HG03354 (cell line): Measurements from ENCODE around the gene SULF2.

Experiments
- ATAC-seq: cut with Tn5 transposase; IDR thresholded peaks from one replicate; pipeline ENCODE4 v1.9.1; 2021; ENCODE audit warnings: mild to moderate bottlenecking; ENCODE audit not compliant: unreplicated experiment, poor library complexity, severe bottlenecking

The SULF2 gene

DNA sequence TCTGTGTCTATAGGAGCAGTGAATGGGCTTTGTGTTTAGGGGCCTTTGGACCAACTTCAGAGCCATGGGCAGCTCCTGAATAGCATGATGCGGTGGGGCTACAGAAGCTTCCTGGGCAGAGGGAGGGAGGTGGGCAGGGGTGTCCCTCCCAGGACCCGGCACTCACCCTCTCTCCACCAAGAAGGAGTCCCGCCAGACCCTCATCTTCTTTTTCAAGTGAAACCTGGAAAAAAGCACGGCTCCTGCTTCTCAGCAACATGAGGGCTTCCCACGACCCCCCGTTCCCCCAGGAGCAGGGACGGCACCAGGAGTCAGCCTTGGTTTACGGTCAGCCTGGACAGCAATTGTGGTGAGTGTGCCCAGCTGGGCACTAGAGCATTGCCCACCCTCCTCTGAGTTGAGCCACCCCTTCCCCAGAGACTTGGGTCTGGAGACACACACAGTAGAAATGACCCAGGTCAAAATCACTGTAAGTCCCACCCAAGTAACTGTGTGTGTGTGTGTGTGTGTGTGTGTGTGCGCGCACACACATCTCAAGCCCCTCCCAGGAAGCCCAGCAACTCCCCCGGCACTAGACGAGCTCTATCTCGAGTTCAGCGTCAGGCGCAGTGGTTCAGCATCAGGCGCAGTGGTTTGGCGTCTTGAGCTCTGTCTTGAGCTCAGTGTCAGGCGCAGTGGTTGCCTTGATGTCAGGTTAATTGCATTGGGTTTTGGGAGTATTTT lies 108.2 kb downstream of the SULF2 start:
- ATAC-seq, result no peak

DNA sequence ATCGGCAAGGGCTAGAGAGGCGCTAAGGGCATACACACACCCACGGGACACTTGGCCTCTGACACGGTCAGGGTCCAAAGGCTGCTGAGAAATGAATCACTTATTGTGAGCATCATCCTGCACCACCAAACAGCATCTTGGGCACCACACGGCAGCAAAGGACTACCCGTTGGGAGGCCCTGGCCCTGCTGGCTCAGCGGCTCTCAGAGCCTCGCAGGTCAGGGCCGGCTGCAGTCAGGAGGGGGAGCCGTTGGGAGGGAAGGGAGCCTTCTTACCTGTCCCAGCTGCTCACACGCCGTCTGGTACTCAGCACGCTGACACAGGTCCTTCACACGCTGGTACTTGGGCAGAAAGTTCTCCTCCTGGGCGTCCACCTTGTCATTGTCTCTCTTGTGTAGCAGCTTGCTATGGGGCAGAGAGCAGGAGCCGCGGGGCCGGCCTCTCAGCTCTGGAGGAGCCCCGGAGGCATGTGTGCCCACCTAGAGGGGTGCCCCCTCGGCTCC lies 109.0 kb downstream of the SULF2 start:
- ATAC-seq, result no peak

DNA sequence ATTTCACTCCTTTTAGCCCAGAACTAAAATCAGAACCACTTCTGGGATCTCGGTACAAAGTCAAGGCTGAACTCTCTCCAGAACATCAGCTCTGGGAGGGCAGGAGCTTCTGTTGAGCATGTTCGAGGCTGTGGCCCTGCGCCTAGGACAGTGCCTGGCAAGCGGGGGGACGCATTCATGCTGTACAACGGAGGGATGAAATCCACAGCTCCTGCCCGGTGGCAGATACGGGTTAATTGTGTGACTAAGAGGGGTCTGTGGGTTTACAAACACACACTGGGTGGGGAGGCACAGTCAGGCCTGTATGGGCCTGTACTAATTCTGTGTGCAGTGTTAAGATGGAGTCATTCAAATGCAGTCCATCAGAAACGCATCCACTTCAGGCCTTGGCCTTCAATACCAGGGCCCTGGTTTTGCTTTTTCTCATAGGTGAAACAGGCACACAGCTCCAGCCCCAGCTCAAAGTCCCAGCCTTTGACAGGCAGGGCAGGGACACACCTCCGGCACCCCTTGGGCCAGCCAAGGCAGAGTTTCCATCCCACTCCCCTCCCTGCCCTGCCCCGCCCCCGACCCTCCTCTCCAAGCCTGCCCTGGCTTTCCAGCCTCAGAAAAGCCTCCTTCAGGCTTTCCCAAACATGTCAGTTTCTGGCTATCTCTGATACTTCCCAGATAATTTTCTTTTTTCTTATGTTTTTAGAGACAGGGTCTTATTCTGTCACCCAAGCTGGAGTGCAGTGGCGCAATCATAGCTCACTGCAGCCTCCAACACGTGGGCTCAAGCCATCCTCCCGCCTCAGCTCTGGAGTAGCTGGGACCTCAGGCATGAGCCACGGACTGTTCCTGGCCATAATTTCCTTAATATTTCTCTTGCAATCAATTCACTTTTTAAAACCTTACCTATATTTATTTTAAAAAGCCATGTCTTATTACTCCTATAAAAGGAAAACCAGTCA lies 109.8 kb downstream of the SULF2 start:
- ATAC-seq, result no peak

DNA sequence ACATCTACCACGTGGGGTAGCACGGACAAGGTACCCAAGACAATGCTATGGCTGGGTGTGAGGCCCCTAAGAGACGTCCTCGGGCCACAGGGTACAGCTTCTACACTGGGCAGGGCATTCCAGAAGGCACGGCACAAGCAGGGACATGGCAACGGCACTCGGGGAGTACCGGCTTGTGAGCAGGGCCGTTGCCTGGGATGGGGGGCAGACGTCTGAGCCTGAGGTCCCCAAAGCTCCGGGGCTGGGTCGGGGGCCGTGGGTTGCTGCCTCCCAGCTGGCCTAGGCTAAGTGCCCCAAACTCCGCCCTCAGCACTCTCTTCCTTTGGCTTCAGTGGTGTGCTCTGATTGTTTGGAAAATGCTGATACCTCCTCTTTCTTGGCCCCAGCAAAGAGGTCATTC lies 110.6 kb downstream of the SULF2 start:
- no peak for ATAC-seq

DNA sequence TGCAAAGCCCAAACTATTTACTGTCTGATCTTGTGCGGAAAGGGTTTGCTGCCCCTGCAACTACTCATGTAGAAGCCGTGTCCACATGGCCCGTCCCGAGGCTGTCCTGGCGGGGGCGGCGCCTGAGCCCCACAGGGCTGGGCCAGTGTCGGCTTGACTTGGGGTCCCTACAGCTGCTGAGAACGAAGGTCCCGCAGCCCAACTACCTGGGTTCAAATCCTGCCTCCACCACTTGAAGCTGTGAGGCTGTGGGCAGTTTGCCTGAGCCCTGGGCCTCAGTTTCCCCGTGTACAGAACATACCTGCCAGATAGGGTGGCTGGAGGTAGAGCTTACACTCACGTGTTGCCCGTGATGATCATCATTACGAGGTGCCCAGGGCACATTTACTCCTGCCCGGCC lies 111.1 kb downstream of the SULF2 start:
- ATAC-seq, result no peak

DNA sequence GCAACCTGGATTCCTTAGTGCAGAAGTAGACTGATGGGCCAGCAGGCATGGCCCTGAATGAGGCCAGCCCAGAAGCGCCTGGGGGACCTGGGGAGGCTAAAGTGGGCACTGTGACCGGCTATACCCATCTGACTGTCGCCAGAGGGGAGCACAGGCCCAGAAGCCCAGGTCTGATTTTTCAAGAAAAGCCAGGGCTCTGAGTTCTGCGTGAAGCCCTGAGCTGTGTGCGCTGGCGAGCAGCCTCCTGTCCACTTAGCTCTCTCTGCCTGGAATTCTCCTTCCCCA lies 111.7 kb downstream of the SULF2 start:
- no peak for ATAC-seq

DNA sequence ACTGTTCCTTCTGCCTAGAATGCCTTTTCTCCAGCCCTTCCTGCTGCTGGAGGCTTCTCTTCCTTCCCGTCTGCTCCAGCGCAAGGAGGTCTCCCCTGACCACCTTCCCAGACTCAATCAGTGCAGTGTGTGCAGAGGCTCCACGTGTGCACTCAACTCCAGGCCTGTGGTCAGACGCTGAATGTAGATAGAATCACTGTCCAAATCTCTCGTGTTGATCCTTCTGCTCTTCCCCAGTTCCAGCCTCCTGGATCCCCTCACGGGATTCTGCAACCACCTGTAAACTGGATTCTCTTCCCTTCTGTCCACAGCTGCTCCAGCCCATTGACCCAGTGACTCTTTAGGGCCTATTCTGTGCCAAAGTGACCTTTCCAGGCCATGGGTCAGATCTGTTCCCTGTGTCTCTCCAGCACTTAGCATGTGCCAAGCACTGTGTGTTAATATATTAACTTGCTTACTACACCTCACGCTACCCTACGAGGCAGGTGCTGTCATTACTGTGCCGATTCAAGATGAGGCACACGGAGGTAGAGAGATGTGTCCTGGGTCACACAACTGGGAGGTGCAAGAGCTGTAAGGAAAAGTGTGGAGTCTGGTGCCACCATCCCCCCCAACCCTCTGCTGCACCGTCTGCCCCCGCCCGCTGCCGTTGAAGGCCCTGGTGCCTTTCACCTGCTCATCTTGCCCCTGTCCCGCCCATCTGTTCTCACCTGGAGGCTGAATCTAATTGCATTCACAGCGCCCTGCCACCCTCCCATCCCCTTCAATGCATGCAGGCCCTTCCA lies 112.2 kb downstream of the SULF2 start:
- no peak for ATAC-seq

DNA sequence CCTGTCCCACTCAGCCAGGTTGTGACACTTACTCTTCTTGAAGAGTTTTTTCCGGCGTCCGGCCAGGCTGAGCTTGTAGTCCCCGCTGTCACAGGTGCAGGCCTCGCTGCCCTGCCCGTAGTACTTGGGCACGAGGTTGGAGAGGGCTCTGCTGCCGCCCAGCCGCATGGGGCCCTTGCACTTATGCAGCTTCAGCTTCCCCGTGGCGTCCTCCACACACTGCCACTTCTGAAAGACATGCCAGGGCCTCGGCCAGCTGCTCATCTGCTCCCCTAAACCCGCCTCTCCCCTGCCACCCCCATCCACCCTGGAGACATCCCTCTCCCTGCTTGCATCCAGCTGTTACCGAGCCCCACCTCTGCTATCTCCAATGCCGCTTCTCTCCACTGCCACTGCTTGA lies 113.1 kb downstream of the SULF2 start:
- ATAC-seq, result no peak

DNA sequence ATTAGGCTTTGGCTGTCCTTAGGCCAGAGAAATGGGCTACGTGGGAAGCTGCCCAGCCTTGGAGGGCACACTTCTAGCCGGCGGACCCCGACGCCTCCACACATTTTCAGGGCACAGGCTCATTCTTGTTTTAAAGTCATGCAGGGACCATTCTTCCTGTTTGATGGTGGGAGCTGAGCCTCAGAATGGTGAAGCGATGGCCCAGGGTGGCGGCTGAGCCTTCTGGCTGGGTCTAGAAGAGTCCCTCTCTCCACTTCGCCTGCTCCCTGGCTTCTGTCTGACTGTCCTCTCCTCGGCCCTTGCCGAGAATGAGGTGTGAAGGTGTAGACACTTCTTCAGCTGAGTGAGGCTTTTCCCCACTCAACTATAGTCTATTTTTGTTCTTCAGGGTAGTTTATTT lies 114.4 kb downstream of the SULF2 start:
- no peak for ATAC-seq

DNA sequence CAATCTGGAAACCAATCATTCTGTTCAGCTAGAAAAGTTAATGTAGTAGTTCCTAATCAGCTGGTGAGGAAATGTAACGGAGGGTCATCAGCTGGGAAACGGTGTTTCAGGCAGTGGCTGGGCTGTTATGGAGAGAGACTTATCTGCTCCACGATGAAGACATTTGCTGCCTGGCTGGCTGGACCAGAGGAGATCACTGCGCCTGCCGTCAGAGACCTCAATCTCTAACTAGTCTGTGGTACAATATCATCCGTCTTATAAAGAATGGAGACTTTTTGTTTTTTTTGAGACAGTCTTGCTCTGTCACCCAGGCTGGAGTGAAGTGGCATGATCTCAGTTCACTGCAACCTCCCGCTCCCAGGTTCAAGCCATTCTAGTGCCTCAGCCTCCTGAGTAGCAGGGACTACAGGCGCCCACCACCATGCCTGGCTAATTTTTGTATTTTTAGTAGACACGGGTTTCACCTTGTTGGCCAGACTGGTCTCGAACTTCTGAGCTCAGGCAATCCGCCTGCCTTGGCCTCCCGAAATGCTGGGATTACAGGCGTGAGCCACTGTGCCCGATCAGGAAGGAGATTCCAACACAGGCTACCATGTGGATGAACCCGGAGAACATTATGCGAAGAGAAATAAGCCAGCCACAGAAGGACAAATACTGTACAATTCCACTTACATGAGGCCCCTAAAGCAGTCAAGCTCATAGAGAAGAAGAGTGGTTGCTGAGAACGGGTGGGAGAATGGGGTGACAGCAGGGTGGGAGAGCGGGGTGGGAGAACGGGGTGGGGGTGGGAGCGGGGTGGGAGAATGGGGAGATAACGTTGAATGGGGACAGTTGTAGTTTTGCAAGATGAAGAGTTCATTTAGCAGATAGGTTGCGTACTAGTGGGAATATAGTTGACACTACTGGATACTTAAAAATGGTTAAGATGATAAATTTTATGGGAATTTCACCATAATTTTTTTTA lies 115.1 kb downstream of the SULF2 start:
- no peak for ATAC-seq

DNA sequence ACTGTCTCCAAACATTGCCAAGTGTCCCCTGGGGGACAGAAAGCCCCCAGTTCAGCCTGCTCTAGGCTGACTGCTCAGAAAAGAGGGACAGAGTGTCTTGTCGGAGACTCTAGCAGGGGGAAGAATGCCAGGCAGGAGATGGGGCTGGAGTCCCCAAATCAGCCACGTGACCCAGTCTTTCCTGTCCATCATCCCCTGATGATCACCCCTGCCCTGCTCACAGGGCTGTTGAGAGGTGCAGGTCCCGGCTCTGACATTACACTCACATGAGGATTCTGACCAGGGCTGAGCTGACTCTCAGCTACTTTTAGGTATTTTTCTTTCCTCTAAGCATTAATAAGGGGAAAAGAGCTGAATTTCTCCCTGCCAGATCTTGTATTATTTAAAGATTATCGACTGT lies 115.8 kb downstream of the SULF2 start:
- no peak for ATAC-seq

DNA sequence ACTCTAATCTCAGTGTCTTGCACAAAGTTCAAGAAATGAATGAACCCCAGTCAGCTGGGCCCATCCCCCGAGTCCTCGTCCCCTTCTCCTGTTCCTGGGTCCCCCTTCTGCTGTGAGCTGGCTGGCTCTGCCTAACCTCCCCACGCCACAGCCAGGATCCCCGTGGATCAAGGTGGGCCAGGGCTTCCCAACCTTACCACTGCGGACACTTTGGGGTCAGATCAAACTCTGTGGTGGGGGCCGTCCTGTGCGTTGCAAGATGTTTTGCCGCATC lies 116.2 kb downstream of the SULF2 start:
- ATAC-seq, result no peak

DNA sequence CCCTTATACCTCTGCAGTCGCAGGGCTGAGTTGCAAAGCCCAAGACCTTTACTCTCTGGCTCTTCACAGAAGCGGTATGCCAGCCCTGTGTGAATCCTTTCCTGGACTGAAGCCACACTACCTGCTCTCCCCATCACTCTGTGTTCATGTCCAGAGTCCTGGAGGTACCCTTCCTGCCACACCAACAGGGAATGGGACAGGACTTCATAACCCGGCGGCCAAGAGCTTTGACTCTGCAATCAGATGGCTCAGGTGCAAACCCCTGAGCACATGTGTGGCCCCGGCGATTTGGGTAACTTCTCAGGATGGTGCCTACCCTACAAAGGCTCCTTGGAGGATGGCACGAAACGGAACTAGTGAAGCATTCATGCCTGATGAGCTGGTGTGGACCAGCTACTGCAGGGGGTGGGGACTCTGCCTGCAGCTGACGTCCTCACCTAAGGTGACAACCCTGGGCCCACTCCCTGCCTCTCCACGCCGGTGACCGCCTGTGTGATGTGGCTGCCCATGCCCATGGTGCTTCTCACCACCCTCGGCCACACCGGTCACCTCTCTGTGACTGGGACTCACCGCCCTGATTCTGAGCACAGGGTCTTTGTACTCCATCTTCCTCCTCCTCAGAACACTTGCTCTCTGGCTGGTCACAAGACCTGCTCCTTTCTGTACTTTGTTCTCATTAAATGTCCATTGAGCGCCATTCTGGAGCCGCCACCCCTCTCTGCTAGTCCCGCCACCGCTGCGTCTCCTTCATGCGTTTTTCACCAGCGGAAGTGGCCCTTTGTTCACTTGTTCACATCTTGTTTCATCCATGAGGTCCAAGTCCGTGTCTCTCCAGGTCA lies 116.7 kb downstream of the SULF2 start:
- ATAC-seq, result no peak

DNA sequence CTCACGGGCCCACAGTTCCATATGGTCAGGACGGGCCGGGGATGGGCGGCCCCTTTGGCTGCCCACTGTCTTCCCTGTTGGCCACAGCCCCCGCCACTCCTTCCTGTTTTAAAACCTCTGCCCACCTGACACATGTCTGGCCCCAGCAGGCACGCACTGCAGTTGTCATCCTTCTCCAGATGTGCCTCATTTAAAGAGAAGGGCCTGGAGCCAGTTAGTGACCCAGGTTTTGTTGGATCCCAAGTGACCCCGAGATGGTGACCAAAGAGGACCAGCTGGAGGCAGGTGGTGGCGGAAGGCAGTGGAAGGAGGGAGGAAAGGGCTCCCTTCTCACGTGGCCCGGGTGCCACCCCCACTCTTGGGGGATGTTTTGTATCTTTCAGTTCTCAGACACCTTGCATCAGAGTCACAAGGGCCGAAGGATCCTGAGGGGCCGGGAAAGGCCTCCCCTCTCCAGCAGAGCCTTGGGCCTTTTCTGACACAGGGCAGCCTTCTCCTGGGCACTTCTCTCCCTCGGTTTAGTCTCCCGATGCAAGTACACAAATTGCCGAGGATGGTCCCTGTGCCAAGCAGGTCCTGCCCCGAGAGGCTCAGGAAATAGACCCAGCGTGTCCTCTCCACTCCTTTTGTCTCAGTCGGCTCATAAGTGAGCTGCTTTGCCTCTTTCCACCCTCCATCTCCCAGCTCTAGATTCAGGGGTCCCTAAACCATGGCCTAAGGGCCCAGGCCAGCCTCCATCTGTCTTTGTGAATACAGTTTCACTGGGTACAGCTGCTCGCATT lies 117.6 kb downstream of the SULF2 start:
- no peak for ATAC-seq

DNA sequence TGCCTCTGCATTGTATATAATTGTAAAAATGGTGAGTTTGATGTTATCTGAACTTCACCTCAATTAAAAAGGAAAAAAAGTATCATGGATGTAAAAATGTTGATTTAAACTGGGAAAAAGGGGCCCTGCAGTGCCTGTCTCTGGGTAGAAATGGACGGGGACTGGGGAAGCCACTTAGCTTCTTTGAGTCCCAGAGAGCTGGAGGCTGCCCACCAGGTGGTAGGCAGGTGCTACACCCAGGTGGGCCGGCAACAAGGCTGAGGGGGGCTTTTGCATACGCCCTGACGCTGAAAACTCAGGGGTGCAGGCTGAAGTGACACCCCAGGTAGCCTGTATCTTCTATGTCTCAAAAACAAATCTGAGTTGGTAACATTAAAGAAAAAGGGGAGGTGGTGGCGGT lies 118.2 kb downstream of the SULF2 start:
- no peak for ATAC-seq

DNA sequence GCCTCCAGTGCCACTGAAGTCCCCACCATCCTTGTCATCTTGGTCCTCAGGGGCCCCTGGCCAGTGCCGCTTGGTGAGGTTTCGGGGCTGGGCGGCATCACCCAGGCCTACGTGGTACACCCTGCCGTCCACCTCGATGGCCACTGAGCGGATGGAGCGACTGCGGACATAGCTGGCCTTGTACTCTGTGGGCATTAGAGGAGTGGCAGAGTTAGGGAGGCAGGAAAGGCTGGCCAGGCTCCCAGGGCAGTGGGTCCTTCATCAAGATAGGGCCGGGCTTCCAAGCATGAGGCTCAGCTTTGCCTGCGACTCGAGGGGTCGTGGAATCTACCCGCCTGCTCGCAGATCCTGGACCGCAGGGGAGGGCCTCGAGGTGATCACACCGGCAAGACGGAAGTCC lies 119.0 kb downstream of the SULF2 start:
- ATAC-seq, result no peak

DNA sequence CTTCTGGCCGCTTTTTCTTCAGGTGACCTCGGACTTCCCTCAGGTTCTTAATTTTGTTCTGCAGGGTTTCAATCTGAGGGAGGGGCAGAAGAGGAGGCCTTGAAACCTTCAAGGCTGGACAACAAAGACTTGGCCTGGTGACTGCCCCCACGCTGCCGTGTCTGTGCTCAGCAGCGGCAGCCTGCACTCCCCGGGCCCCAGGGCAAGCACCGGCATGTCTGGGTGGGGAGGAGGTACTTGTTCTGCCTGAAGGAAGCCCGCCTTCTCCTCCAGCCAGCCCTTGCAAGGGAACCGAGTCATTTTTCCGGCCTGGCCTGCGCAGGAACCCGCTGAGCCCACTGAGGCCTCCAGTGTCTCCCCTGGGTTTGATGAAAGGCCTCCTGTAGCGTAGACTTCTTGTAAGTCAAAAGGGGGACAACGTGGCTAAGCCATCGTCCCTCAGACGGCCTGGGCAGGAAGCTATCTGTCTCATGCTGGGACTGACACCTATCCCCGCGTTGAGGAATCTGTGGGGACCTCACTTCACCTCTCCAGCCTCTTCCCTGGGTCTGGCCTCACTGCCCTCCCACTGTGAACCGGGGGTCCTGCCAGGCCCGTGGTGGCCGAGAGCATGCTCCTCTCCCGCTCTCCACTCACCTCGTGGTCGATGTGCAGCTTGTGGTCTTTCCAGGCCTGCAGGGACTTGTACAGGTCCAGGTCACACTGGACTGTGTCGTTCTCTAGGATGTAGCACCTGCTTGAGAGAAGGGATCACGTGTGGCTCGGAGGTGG lies 119.9 kb downstream of the SULF2 start:
- ATAC-seq, result no peak
